Measurements from ENCODE around the gene TMED10.

GRCh38 chr14:75188086-75188485, 11.7 kb upstream of the TMED10 start:
- TF ChIP-seq, protein P1, sequence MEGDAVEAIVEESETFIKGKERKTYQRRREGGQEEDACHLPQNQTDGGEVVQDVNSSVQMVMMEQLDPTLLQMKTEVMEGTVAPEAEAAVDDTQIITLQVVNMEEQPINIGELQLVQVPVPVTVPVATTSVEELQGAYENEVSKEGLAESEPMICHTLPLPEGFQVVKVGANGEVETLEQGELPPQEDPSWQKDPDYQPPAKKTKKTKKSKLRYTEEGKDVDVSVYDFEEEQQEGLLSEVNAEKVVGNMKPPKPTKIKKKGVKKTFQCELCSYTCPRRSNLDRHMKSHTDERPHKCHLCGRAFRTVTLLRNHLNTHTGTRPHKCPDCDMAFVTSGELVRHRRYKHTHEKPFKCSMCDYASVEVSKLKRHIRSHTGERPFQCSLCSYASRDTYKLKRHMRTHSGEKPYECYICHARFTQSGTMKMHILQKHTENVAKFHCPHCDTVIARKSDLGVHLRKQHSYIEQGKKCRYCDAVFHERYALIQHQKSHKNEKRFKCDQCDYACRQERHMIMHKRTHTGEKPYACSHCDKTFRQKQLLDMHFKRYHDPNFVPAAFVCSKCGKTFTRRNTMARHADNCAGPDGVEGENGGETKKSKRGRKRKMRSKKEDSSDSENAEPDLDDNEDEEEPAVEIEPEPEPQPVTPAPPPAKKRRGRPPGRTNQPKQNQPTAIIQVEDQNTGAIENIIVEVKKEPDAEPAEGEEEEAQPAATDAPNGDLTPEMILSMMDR (conservative IDR thresholded peaks at IDR 0.05): no peak
- no peak for TF ChIP-seq EZH2 (IDR thresholded peaks at IDR 0.05; ENCODE audit: low read depth)

Data from PC-9 (cell line).